Measurements from ENCODE around the gene PLXND1.

PLXND1 gene

GRCh38 chr3:129543999-129544398 is 62.5 kb downstream of the PLXND1 start:
- no peak for DNase-seq

- no peak for DNase-seq
These were observed 63.2 kb downstream of the PLXND1 start, which contains the start of gene H1-8 for GRCh38 chr3:129543156-129543790. H1-8 (plus strand) TSS chr3:129543175; CDS start chr3:129543219, 44 bp downstream.

GRCh38 chr3:129542747-129543146 is 63.7 kb downstream of the PLXND1 start:
- no peak for DNase-seq

GRCh38 chr3:129540776-129541516 is 65.5 kb downstream of the PLXND1 start:
- no peak for DNase-seq

GRCh38 chr3:129539206-129539605 is 67.3 kb downstream of the PLXND1 start:
- no peak for DNase-seq

GRCh38 chr3:129536804-129537203 is 69.7 kb downstream of the PLXND1 start:
- no peak for DNase-seq

GRCh38 chr3:129536374-129536667 is 70.2 kb downstream of the PLXND1 start:
- DNase-seq = no peak

- DNase-seq = no peak
These were observed 71.4 kb downstream of the PLXND1 start for GRCh38 chr3:129535075-129535474.

- DNase-seq = peak; percentile 72
These were observed 71.9 kb downstream of the PLXND1 start for GRCh38 chr3:129534428-129535027.

GRCh38 chr3:129533406-129533805 is 73.1 kb downstream of the PLXND1 start:
- DNase-seq = no peak

- DNase-seq = no peak
These were observed 74.2 kb downstream of the PLXND1 start for GRCh38 chr3:129532261-129532660.

GRCh38 chr3:129531699-129532098 is 74.8 kb downstream of the PLXND1 start:
- no peak for DNase-seq

- DNase-seq = no peak
These were observed 75.7 kb downstream of the PLXND1 start for GRCh38 chr3:129530821-129531220.

- no peak for DNase-seq
These were observed 76.2 kb downstream of the PLXND1 start for GRCh38 chr3:129530251-129530791.

GRCh38 chr3:129529436-129530210 is 76.9 kb downstream of the PLXND1 start:
- no peak for DNase-seq

- DNase-seq = no peak
These were observed 77.8 kb downstream of the PLXND1 start, which contains the start of gene RHO for GRCh38 chr3:129528589-129529100. RHO (plus strand) TSS chr3:129528639; CDS start chr3:129528734, 95 bp downstream.

- DNase-seq = no peak
These were observed 79.2 kb downstream of the PLXND1 start for GRCh38 chr3:129527262-129527661.

- no peak for DNase-seq
These were observed 80.2 kb downstream of the PLXND1 start for GRCh38 chr3:129526121-129526900.

- DNase-seq = no peak
These were observed 81.0 kb downstream of the PLXND1 start for GRCh38 chr3:129525341-129525968.

- no peak for DNase-seq
These were observed 82.4 kb downstream of the PLXND1 start for GRCh38 chr3:129524081-129524480.

- no peak for DNase-seq
These were observed 83.5 kb downstream of the PLXND1 start for GRCh38 chr3:129522953-129523352.

GRCh38 chr3:129521611-129522010 is 84.9 kb downstream of the PLXND1 start:
- DNase-seq = no peak
